ENCODE measurements around the gene CNTN5.

- no peak for TF ChIP-seq POLR2A (IDR thresholded peaks at IDR 0.05; ENCODE audit: low read length)
- TF ChIP-seq GATA1 (IDR thresholded peaks at IDR 0.05; ENCODE audit: low read depth, low read length): no peak
Observed at GRCh38 chr11:99781074-99781473, 760.3 kb downstream of the CNTN5 start.
